GM10266 (cell line): Measurements from ENCODE around the gene GDF9.

ENCODE experiments used
- DNase-seq: peaks from one replicate; pipeline ENCODE4 v3.0.0; 2012; ENCODE audit errors: extremely low spot score
- TF ChIP-seq, protein P1 (sequence below): IDR thresholded peaks from 2 replicates; pipeline ENCODE4 v1.5.1; 2012; ENCODE audit warnings: mild to moderate bottlenecking, low read depth; ENCODE audit not compliant: control insufficient read depth, insufficient read depth; ENCODE audit errors: missing control alignments

GDF9 gene, protein sequence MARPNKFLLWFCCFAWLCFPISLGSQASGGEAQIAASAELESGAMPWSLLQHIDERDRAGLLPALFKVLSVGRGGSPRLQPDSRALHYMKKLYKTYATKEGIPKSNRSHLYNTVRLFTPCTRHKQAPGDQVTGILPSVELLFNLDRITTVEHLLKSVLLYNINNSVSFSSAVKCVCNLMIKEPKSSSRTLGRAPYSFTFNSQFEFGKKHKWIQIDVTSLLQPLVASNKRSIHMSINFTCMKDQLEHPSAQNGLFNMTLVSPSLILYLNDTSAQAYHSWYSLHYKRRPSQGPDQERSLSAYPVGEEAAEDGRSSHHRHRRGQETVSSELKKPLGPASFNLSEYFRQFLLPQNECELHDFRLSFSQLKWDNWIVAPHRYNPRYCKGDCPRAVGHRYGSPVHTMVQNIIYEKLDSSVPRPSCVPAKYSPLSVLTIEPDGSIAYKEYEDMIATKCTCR

DNA sequence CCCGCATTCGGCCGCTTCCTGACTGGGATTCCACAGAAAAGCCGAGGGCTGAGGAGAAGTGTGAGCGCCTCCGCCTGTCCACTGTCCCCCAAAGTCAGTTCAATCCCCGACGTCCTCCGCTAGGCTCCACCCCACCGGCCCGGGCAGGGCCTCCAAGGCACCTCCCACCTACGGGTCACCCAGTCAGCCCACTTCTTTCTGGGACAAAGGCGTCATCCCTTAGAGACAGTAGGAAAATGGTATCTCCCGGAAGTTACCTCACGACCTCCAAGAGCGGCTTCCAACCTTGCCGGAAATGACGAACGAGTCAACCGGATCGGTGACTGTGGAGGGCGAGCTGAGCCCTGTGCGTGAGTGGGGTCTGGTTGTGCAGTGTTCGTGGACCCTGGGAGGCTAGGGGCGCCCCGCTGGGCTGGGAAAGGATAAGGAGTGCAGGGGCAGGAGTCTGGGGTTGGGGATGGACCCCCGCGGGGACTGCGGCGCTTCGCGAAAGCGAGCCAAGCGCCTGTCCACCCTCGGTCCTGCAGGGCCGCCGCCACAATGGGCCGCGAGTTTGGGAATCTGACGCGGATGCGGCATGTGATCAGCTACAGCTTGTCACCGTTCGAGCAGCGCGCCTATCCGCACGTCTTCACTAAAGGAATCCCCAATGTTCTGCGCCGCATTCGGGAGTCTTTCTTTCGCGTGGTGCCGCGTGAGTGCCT lies at the start of gene GDF9, which contains the start of gene UQCRQ:
GDF9 (minus strand) TSS at position 128 of the 704 bp plus-strand sequence. CDS start 1,936 bp downstream, outside the sequence.
UQCRQ (plus strand) TSS at position 301 of the 704 bp plus-strand sequence; CDS start at position 541, 240 bp downstream.
- DNase-seq: peak; percentile 94
- TF ChIP-seq, protein P1, sequence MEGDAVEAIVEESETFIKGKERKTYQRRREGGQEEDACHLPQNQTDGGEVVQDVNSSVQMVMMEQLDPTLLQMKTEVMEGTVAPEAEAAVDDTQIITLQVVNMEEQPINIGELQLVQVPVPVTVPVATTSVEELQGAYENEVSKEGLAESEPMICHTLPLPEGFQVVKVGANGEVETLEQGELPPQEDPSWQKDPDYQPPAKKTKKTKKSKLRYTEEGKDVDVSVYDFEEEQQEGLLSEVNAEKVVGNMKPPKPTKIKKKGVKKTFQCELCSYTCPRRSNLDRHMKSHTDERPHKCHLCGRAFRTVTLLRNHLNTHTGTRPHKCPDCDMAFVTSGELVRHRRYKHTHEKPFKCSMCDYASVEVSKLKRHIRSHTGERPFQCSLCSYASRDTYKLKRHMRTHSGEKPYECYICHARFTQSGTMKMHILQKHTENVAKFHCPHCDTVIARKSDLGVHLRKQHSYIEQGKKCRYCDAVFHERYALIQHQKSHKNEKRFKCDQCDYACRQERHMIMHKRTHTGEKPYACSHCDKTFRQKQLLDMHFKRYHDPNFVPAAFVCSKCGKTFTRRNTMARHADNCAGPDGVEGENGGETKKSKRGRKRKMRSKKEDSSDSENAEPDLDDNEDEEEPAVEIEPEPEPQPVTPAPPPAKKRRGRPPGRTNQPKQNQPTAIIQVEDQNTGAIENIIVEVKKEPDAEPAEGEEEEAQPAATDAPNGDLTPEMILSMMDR: peak; percentile 47

DNA sequence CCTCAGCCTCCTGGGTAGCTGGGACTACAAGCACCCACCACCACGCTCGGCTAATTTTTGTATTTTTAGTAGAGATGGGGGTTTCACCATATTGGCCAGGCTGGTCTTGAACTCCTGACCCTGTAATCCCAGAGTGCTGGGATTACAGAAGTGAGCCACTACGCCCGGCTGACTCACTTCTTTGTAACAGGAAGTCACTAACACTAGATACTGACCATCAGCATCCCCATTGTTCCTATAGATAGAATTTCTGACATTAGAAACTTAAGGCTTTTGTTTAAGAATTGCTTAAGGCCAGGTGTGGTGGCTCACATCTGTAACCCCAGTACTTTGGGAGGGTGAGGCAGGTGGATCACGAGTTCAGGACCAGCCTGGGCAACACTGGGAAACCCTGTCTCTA lies 49.4 kb upstream of the GDF9 start:
- TF ChIP-seq, protein P1: no peak
- no peak for DNase-seq

DNA sequence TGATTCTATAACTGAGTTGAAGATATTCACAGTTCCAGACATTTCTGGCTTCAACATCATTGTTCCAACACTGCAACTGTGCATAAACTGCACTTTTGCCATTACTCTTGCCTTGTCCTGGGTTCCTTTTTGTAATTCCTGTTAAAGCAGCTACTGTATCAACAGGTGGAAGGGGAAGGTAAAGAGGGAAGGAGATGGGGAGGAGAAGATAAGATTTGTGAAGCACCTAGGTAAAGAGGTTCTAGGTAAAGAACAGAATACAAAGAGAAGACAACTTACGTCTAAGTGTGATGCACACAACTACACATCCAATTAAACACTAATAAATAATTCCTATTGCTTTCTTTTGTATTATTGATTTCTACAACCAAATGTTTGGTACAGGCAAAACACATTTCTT lies 43.4 kb upstream of the GDF9 start:
- TF ChIP-seq, protein P1: no peak
- no peak for DNase-seq

DNA sequence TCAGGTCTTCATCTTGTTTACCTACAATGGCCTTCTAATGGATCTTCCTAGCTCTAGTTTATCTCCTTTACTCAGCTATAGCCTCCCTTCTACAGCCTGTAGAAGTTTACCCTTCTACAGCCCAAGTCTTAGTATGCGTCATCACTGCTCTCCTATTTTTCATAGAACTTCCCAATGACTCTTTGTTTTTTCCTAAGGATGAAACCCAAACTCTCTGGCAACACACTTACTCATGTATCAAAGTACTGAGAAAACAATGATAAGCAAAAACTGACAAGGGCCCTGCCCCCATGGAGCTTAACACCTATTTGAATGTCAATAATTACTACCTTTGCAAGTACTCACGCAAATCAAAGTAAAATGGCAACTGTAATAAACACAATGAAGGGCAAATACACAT lies 40.9 kb upstream of the GDF9 start:
- DNase-seq: no peak
- TF ChIP-seq, protein P1: no peak

DNA sequence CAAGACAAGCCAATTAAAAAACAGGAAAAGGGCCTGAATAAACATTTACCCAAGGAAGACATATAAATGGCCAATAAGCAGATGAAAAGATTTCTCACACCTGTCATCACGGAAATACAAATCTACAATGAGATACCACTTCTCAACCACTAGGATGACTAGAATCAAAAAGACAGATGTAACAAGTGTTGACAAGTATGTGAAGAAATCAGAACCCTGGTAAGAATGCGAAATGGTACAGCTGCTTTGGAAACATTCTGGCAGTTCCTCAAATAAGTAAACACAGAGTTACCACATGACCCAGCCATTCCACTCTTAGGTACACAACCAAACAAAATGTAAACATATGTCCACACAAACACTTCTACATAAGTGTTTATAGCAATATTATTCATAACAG lies 39.7 kb upstream of the GDF9 start:
- no peak for DNase-seq
- TF ChIP-seq, protein P1: no peak

DNA sequence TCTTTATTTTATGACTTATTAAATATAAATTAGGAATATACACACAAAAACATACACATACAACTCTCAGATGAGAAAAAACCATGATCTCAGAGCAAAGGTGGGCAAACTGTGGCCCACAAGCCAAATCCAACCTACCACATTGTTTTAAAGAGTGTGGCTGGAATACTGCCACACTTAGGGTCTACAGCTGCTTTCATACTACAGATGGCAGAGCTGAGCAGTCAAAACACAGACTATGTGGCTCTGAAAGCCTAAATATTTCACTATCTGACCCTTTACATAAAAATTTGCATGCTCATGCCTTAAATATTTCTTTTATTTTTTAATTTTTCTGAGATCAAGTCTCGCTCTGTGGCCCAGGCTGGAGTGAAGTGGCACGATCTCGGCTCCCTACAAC lies 35.5 kb upstream of the GDF9 start:
- TF ChIP-seq, protein P1: no peak
- DNase-seq: no peak
